H9 (cell line): ENCODE data around the gene ARFGAP1. TPM values are rescaled to one million over a fixed set of nuclear protein-coding genes. Genes with fewer than 3 reads are reported as not detected.

Experiments
- DNase-seq: peaks from one replicate; pipeline ENCODE4 v3.0.0-alpha.2; 2017
- H2AFZ ChIP-seq: one replicate; pipeline ENCODE4 v1.6.1; 2013; ENCODE audit warnings: mild to moderate bottlenecking, low read length, control low read depth, moderate library complexity
- H2AK5ac ChIP-seq: 2 replicates; pipeline ENCODE4 v1.6.1; 2013; ENCODE audit warnings: low read length, control low read depth, mixed read lengths; ENCODE audit not compliant: insufficient read length
- H2BK120ac ChIP-seq: one replicate; pipeline ENCODE4 v1.6.1; 2013; ENCODE audit warnings: low read depth, mild to moderate bottlenecking, low read length, control low read depth, inconsistent platforms; ENCODE audit not compliant: poor library complexity, severe bottlenecking
- H2BK12ac ChIP-seq: 2 replicates; pipeline ENCODE4 v1.6.1; 2013; ENCODE audit warnings: low read length, control low read depth, mixed read lengths, low read depth; ENCODE audit not compliant: insufficient read length
- H2BK15ac ChIP-seq: 2 replicates; pipeline ENCODE4 v1.6.1; 2013; ENCODE audit warnings: low read depth, low read length, control low read depth
- H2BK20ac ChIP-seq: one replicate; pipeline ENCODE4 v1.6.1; 2013; ENCODE audit warnings: low read depth, mild to moderate bottlenecking, low read length, control low read depth, inconsistent platforms; ENCODE audit not compliant: poor library complexity, severe bottlenecking
- H2BK5ac ChIP-seq: 2 replicates; pipeline ENCODE4 v1.6.1; 2013; ENCODE audit warnings: low read length, control low read depth, mixed read lengths; ENCODE audit not compliant: insufficient read length
- H3K14ac ChIP-seq: 2 replicates; pipeline ENCODE4 v1.6.1; 2013; ENCODE audit warnings: low read length, control low read depth; ENCODE audit not compliant: insufficient read depth
- H3K18ac ChIP-seq: 2 replicates; pipeline ENCODE4 v1.6.1; 2013; ENCODE audit warnings: low read depth, mild to moderate bottlenecking, mixed read lengths, low read length, control low read depth; ENCODE audit not compliant: insufficient read length
- H3K23ac ChIP-seq: 2 replicates; pipeline ENCODE4 v1.6.1; 2013; ENCODE audit warnings: low read length, control low read depth, mixed read lengths, low read depth; ENCODE audit not compliant: insufficient read length
- H3K23me2 ChIP-seq: 2 replicates; pipeline ENCODE4 v1.6.1; 2013; ENCODE audit warnings: low read depth, mild to moderate bottlenecking, mixed read lengths, low read length, control low read depth; ENCODE audit not compliant: insufficient read length, poor library complexity, severe bottlenecking
- H3K27ac ChIP-seq: 2 replicates; pipeline ENCODE4 v1.5.1; 2013; ENCODE audit warnings: low read length, control low read depth, mixed read lengths, low read depth; ENCODE audit not compliant: insufficient read length
- H3K27me3 ChIP-seq: 2 replicates; pipeline ENCODE4 v1.6.1; 2013; ENCODE audit warnings: low read length, control low read depth, inconsistent platforms; ENCODE audit not compliant: insufficient read depth
- H3K4ac ChIP-seq: 2 replicates; pipeline ENCODE4 v1.6.1; 2013; ENCODE audit warnings: low read depth, mild to moderate bottlenecking, control low read depth, inconsistent platforms, low read length, moderate library complexity
- H3K4me1 ChIP-seq: 2 replicates; pipeline ENCODE4 v1.6.1; 2013; ENCODE audit warnings: low read length, control low read depth, inconsistent platforms; ENCODE audit not compliant: insufficient read depth
- H3K4me2 ChIP-seq: 2 replicates; pipeline ENCODE4 v1.6.1; 2013; ENCODE audit warnings: low read length, control low read depth, mixed read lengths; ENCODE audit not compliant: insufficient read length, insufficient read depth
- H3K56ac ChIP-seq: 2 replicates; pipeline ENCODE4 v1.6.1; 2013; ENCODE audit warnings: low read depth, mild to moderate bottlenecking, mixed read lengths, low read length, control low read depth; ENCODE audit not compliant: insufficient read length
- H3K79me1 ChIP-seq: 2 replicates; pipeline ENCODE4 v1.6.1; 2013; ENCODE audit warnings: low read depth, mild to moderate bottlenecking, moderate library complexity, low read length, control low read depth, inconsistent platforms; ENCODE audit not compliant: insufficient read depth, poor library complexity, severe bottlenecking
- H3K79me2 ChIP-seq: 2 replicates; pipeline ENCODE4 v1.6.1; 2013; ENCODE audit warnings: low read length, control low read depth, inconsistent platforms; ENCODE audit not compliant: insufficient read depth
- H3K9ac ChIP-seq: 2 replicates; pipeline ENCODE4 v1.6.1; 2013; ENCODE audit warnings: low read length, control low read depth, mixed read lengths; ENCODE audit not compliant: insufficient read length; ENCODE audit errors: extremely low read depth
- H3K9me3 ChIP-seq: one replicate; pipeline ENCODE4 v1.6.1; 2013; ENCODE audit warnings: low read depth, low read length, inconsistent platforms; ENCODE audit not compliant: control insufficient read depth
- H3T11ph ChIP-seq: one replicate; pipeline ENCODE4 v1.6.1; 2013; ENCODE audit warnings: mild to moderate bottlenecking, low read length, control low read depth, inconsistent platforms
- H4K20me1 ChIP-seq: one replicate; pipeline ENCODE4 v1.6.1; 2013; ENCODE audit not compliant: control insufficient read depth, insufficient read length, insufficient read depth
- H4K5ac ChIP-seq: 2 replicates; pipeline ENCODE4 v1.6.1; 2013; ENCODE audit warnings: low read depth, mild to moderate bottlenecking, mixed read lengths, low read length, control low read depth; ENCODE audit not compliant: insufficient read length
- H4K8ac ChIP-seq: replicated peaks from 2 replicates; pipeline ENCODE4 v1.6.1; 2013; ENCODE audit warnings: low read length, control low read depth, mixed read lengths, low read depth; ENCODE audit not compliant: insufficient read length
- H4K91ac ChIP-seq: 2 replicates; pipeline ENCODE4 v1.6.1; 2013; ENCODE audit warnings: low read depth, mild to moderate bottlenecking, moderate library complexity, mixed read lengths, low read length, control low read depth; ENCODE audit not compliant: insufficient read length
- H3K27ac Mint-ChIP-seq, 3 experiments: 2 replicates in 2 of 3; 3 replicates in 1 of 3; pipeline ENCODE4 v1.8.0; 2020 to 2021; ENCODE audit warnings: mixed read lengths in 3 of 3, mild to moderate bottlenecking in 1 of 3, moderate library complexity in 1 of 3
- H3K27me3 Mint-ChIP-seq: 2 replicates; pipeline ENCODE4 v1.8.0; 2021; ENCODE audit warnings: low read depth, mild to moderate bottlenecking, moderate library complexity, mixed read lengths
- H3K36me3 Mint-ChIP-seq, 3 experiments: 2 replicates in 2 of 3; 3 replicates in 1 of 3; pipeline ENCODE4 v1.8.0; 2020 to 2021; ENCODE audit warnings: low read depth in 3 of 3, mixed read lengths in 3 of 3; ENCODE audit not compliant: insufficient read depth in 1 of 3
- H3K4me1 Mint-ChIP-seq, 2 experiments: 2 replicates each; pipeline ENCODE4 v1.8.0; 2020; ENCODE audit warnings: mixed read lengths in 2 of 2
- H3K4me3 Mint-ChIP-seq, 2 experiments: 2 replicates in 1 of 2; 3 replicates in 1 of 2; pipeline ENCODE4 v1.8.0; 2020 to 2021; ENCODE audit warnings: mild to moderate bottlenecking in 2 of 2, mixed read lengths in 2 of 2, moderate library complexity in 1 of 2
- H3K9me3 Mint-ChIP-seq, 2 experiments: 2 replicates in 1 of 2; 3 replicates in 1 of 2; pipeline ENCODE4 v1.8.0; 2020; ENCODE audit warnings: mild to moderate bottlenecking in 2 of 2, mixed read lengths in 2 of 2, moderate library complexity in 1 of 2
- CTCF ChIP-seq: fragments of 200-600 bp; sonication (generic); conservative IDR thresholded peaks from 3 replicates; pipeline ENCODE4 v1.8.0; 2021; ENCODE audit warnings: antibody characterized with exemption, mild to moderate bottlenecking
- WGBS: extraction: QIAGEN DNeasy Blood & Tissue Kit; methylation state at CpG from one replicate; pipeline ENCODE4 v1.1.7; 2013; ENCODE audit warnings: missing lambda C conversion rate, low lambda C conversion rate, mixed read lengths; ENCODE audit not compliant: insufficient read length; ENCODE audit errors: extremely low coverage; 5-methylcytosine and 5-hydroxymethylcytosine counted together
- total RNA-seq: library from RNA; stranded (reverse); gene quantifications from 2 replicates; pipeline ENCODE4 v1.2.1, GENCODE V29; 2021

Gene ARFGAP1
- total RNA-seq, 1 experiment from 2014 or later = 114 TPM

- WGBS = no CpG with 5 or more reads among the region's 34 CpGs
- Histone ChIP-seq H3K27ac (no peak overlapping the region), H3K4me1 (no peaks in the 10 kb centered on the region), H3K56ac (no peak overlapping the region), H3K4ac (no peak overlapping the region), H2BK5ac (no peak overlapping the region), H4K91ac (no peak overlapping the region), H3K9me3 (no peaks in the 10 kb centered on the region), H2AK5ac (no peak overlapping the region), H2BK20ac (no peak overlapping the region), H2BK120ac (no peak overlapping the region), H4K8ac (no peak overlapping the region), H3K18ac (no peak overlapping the region), H3K9ac (no peak overlapping the region), H3K23me2 (no peaks in the 10 kb centered on the region), H3K4me2 (no peak overlapping the region), H3K79me1 (no peaks in the 10 kb centered on the region), H3K79me2 (no peaks in the 10 kb centered on the region), H3K23ac (no peak overlapping the region), H3K14ac (no peak overlapping the region), H2BK12ac (no peak overlapping the region), H2BK15ac (no peak overlapping the region), H3K27me3 (no peaks in the 10 kb centered on the region), H2AFZ (no peak overlapping the region), H4K5ac (no peak overlapping the region), H3T11ph (no peak overlapping the region), H4K20me1 (no peaks in the 10 kb centered on the region)
- H3K9me3 Mint-ChIP-seq = no peaks in the 10 kb centered on the region
- no peak for TF ChIP-seq CTCF
- H3K36me3 Mint-ChIP-seq = no peaks in the 10 kb centered on the region
- H3K27me3 Mint-ChIP-seq = peaks cover 6% of the 10 kb centered on the region
- H3K4me1 Mint-ChIP-seq = peaks cover 0 to 10% of the 10 kb centered on the region in 2 experiments; a peak in 2 of 4 replicates
- DNase-seq = no peak
- no peak overlapping the region; a peak in 1 of 7 replicates for H3K27ac Mint-ChIP-seq
- no peak overlapping the region for H3K4me3 Mint-ChIP-seq
Observed at GRCh38 chr20:63322146-63322932, 49.7 kb downstream of the ARFGAP1 start.
